ENCODE results near the gene BGLAP. TPM values are rescaled to one million over a fixed set of nuclear protein-coding genes. Genes with fewer than 3 reads are reported as not detected.

Gene BGLAP
- total RNA-seq, 2 experiments from 2014 or later: 1.9 to 2.6 TPM

GRCh38 chr1:156266051-156266450, 24.1 kb downstream of the BGLAP start:
- Histone ChIP-seq H3K4me1 (ENCODE audit: insufficient read depth, low read length) (no peaks in the 10 kb centered on the region), H3K27me3 (ENCODE audit: control insufficient read depth in 1 of 2, insufficient read depth in 2 of 2, low read length in 2 of 2) (no peaks in the 10 kb centered on the region), H3K9me3 (ENCODE audit: control insufficient read depth in 1 of 2, insufficient read depth in 1 of 2, low read length in 2 of 2) (no peaks in the 10 kb centered on the region), H3K36me3 (ENCODE audit: insufficient read depth, low read length) (peaks cover 78% of the 10 kb centered on the region), H3K4me3 (ENCODE audit: low read length) (no peak overlapping the region), H3K27ac (ENCODE audit: low read depth in 1 of 2, low read length in 2 of 2) (no peak overlapping the region)
- no peaks in the 10 kb centered on the region for H3K4me1 Mint-ChIP-seq (ENCODE audit: low read depth)
- CTCF ChIA-PET: no interaction called here
- no peaks in the 10 kb centered on the region for H3K27me3 Mint-ChIP-seq
- no peak overlapping the region for H3K4me3 Mint-ChIP-seq
- no peak for TF ChIP-seq CTCF (IDR thresholded peaks at IDR 0.05)
- POLR2A ChIA-PET: no interaction called here
- no peak overlapping the region for H3K27ac Mint-ChIP-seq
- intact Hi-C loops (cut with DNase I, micrococcal nuclease): no loop called here
- H3K36me3 Mint-ChIP-seq (ENCODE audit: low read depth): peaks cover 85% of the 10 kb centered on the region
- no peak for ATAC-seq (ENCODE audit: poor library complexity)
- H3K9me3 Mint-ChIP-seq: no peaks in the 10 kb centered on the region
- DNase-seq: no peak

GRCh38 chr1:156268336-156268735, 26.4 kb downstream of the BGLAP start:
- CTCF ChIA-PET: no interaction called here
- H3K36me3 Mint-ChIP-seq (ENCODE audit: low read depth): peaks cover 89% of the 10 kb centered on the region
- intact Hi-C loops (cut with DNase I, micrococcal nuclease): no loop called here
- H3K4me3 ChIP-seq (ENCODE audit: low read length): no peak overlapping the region
- H3K9me3 ChIP-seq (ENCODE audit: control insufficient read depth in 1 of 2, insufficient read depth in 1 of 2, low read length in 2 of 2): no peaks in the 10 kb centered on the region
- H3K4me1 ChIP-seq (ENCODE audit: insufficient read depth, low read length): no peaks in the 10 kb centered on the region
- no peaks in the 10 kb centered on the region for H3K9me3 Mint-ChIP-seq
- no peak for TF ChIP-seq CTCF (IDR thresholded peaks at IDR 0.05)
- H3K36me3 ChIP-seq (ENCODE audit: insufficient read depth, low read length): peaks cover 85% of the 10 kb centered on the region
- no peak overlapping the region for H3K27ac ChIP-seq (ENCODE audit: low read depth in 1 of 2, low read length in 2 of 2)
- H3K4me3 Mint-ChIP-seq: no peak overlapping the region
- POLR2A ChIA-PET: interaction anchor here (1.0 kb wide), 1 partner anchor 22 kb away, joined by 3 read pairs; no protein-coding TSS in a partner anchor
- no peaks in the 10 kb centered on the region for H3K27me3 Mint-ChIP-seq
- no peaks in the 10 kb centered on the region for H3K4me1 Mint-ChIP-seq (ENCODE audit: low read depth)
- DNase-seq: no peak
- no peak overlapping the region for H3K27ac Mint-ChIP-seq
- H3K27me3 ChIP-seq (ENCODE audit: control insufficient read depth in 1 of 2, insufficient read depth in 2 of 2, low read length in 2 of 2): no peaks in the 10 kb centered on the region
- ATAC-seq (ENCODE audit: poor library complexity): no peak

GRCh38 chr1:156270314-156270713, 28.3 kb downstream of the BGLAP start:
- DNase-seq (no peak), ATAC-seq (ENCODE audit: poor library complexity) (no peak)
- Mint-ChIP-seq H3K4me1 (ENCODE audit: low read depth) (no peaks in the 10 kb centered on the region), H3K4me3 (no peak overlapping the region), H3K27ac (no peak overlapping the region), H3K9me3 (no peaks in the 10 kb centered on the region), H3K36me3 (ENCODE audit: low read depth) (peaks cover 89% of the 10 kb centered on the region), H3K27me3 (no peaks in the 10 kb centered on the region)
- no peaks in the 10 kb centered on the region for H3K4me1 ChIP-seq (ENCODE audit: insufficient read depth, low read length)
- no peak for TF ChIP-seq CTCF (IDR thresholded peaks at IDR 0.05)
- intact Hi-C loops (cut with DNase I, micrococcal nuclease): no loop called here
- ChIA-PET POLR2A (interaction anchor here (4.7 kb wide), 1 partner anchor 13 kb away, joined by 24 read pairs; the partner anchor contains the start of genes SMG5 and TMEM79), CTCF (interaction anchor here (1.6 kb wide), 1 partner anchor 13 kb away, joined by 3 read pairs; the partner anchor contains the start of gene SMG5)
- no peak overlapping the region for H3K4me3 ChIP-seq (ENCODE audit: low read length)
- no peaks in the 10 kb centered on the region for H3K27me3 ChIP-seq (ENCODE audit: control insufficient read depth in 1 of 2, insufficient read depth in 2 of 2, low read length in 2 of 2)
- H3K27ac ChIP-seq (ENCODE audit: low read depth in 1 of 2, low read length in 2 of 2): no peak overlapping the region
- no peaks in the 10 kb centered on the region for H3K9me3 ChIP-seq (ENCODE audit: control insufficient read depth in 1 of 2, insufficient read depth in 1 of 2, low read length in 2 of 2)
- H3K36me3 ChIP-seq (ENCODE audit: insufficient read depth, low read length): peaks cover 91% of the 10 kb centered on the region
